ENCODE measurements around the gene WDR41.

Gene WDR41

GRCh38 chr5:77444356-77444755 lies 47.8 kb downstream of the WDR41 start:
- no peak for DNase-seq

- DNase-seq = no peak
Observed at GRCh38 chr5:77443670-77444069, 48.4 kb downstream of the WDR41 start.

GRCh38 chr5:77438071-77438470 lies 54.0 kb downstream of the WDR41 start:
- DNase-seq = no peak

GRCh38 chr5:77437194-77437593 lies 54.9 kb downstream of the WDR41 start:
- DNase-seq = no peak

- DNase-seq = no peak
Observed at GRCh38 chr5:77431719-77432118, 60.4 kb downstream of the WDR41 start.

GRCh38 chr5:77431286-77431685 lies 60.8 kb downstream of the WDR41 start:
- no peak for DNase-seq

GRCh38 chr5:77430726-77431125 lies 61.4 kb downstream of the WDR41 start:
- DNase-seq = no peak

- DNase-seq = no peak
Observed at GRCh38 chr5:77428526-77428925, 63.6 kb downstream of the WDR41 start.

- DNase-seq = no peak
Observed at GRCh38 chr5:77427998-77428397, 64.1 kb downstream of the WDR41 start.

- DNase-seq = no peak
Observed at GRCh38 chr5:77426670-77427069, 65.4 kb downstream of the WDR41 start.

- no peak for DNase-seq
Observed at GRCh38 chr5:77425998-77426659, 66.0 kb downstream of the WDR41 start.

GRCh38 chr5:77425420-77425819 lies 66.7 kb downstream of the WDR41 start:
- DNase-seq = no peak

GRCh38 chr5:77424921-77425320 lies 67.2 kb downstream of the WDR41 start:
- no peak for DNase-seq

GRCh38 chr5:77423022-77423750 lies 68.9 kb downstream of the WDR41 start:
- no peak for DNase-seq

- no peak for DNase-seq
Observed at GRCh38 chr5:77420940-77421339, 71.2 kb downstream of the WDR41 start.

- no peak for DNase-seq
Observed at GRCh38 chr5:77419644-77420582, 72.2 kb downstream of the WDR41 start.

GRCh38 chr5:77418601-77419581 lies 73.2 kb downstream of the WDR41 start:
- no peak for DNase-seq

- DNase-seq = no peak
Observed at GRCh38 chr5:77418162-77418561, 74.0 kb downstream of the WDR41 start.

GRCh38 chr5:77413049-77413448 lies 79.1 kb downstream of the WDR41 start:
- DNase-seq = no peak

GRCh38 chr5:77409870-77410621 lies 82.1 kb downstream of the WDR41 start:
- DNase-seq = no peak

GRCh38 chr5:77407152-77407551 lies 85.0 kb downstream of the WDR41 start:
- no peak for DNase-seq

- DNase-seq = no peak
Observed at GRCh38 chr5:77402796-77403195, 89.3 kb downstream of the WDR41 start.

All from NCI-H510A (cell line).